A549 (cell line): ENCODE results near the gene RAD51B. TPM values are rescaled to one million over a fixed set of nuclear protein-coding genes. Genes with fewer than 3 reads are reported as not detected.

Experiments
- ATAC-seq, 2 experiments: fragments of 200-7000 bp in 1 of 2; fragments of >200 bp in 1 of 2; cut with Nextera tagmentation in 1 of 2; cut with Tn5 transposase in 1 of 2; 3 replicates each; pipeline versions ENCODE4 v1.8.0 to v1.9.1; 2018 to 2020; ENCODE audit warnings: mild to moderate bottlenecking in 1 of 2, moderate library complexity in 1 of 2
- CTCF ChIA-PET: fragments of 300-600 bp; sonication (Branson Sonifier 250); formaldehyde crosslinking; extraction: SDS; loops from one replicate; lab custom pipeline; 2021; ENCODE audit warnings: antibody characterized with exemption, inconsistent platforms; lab: Yijun Ruan, JAX
- POLR2A ChIA-PET: fragments of 350-600 bp; formaldehyde crosslinking; extraction: SDS; loops from one replicate; lab custom pipeline; 2021; ENCODE audit warnings: antibody characterized with exemption, inconsistent platforms; lab: Yijun Ruan, JAX
- DNase-seq, 2 experiments: peaks; one replicate each; pipeline versions ENCODE4 v3.0.0 to v3.0.0-alpha.2; 2011 to 2016; ENCODE audit warnings: low read depth in 1 of 2, low spot score in 1 of 2
- FAIRE-seq: peaks from 2 replicates; lab custom pipeline; 2011; peaks lifted over from hg19 to GRCh38; lab: Jason Lieb, UNC
- H3K27ac ChIP-seq, 2 experiments: fragments of >200 bp; sonication (Bioruptor Twin); formaldehyde crosslinking; 3 replicates each; pipeline ENCODE4 v1.5.1; 2016 to 2017
- H3K4me1 ChIP-seq: fragments of >200 bp; sonication (Bioruptor Twin); formaldehyde crosslinking; 3 replicates; pipeline ENCODE4 v1.6.1; 2016
- H3K4me2 ChIP-seq: fragments of >200 bp; sonication (Bioruptor Twin); formaldehyde crosslinking; 3 replicates; pipeline ENCODE4 v1.6.1; 2016
- H3K4me3 ChIP-seq: fragments of >200 bp; sonication (Bioruptor Twin); formaldehyde crosslinking; 3 replicates; pipeline ENCODE4 v1.5.1; 2016
- H3K9me3 ChIP-seq: fragments of >200 bp; sonication (Bioruptor Twin); formaldehyde crosslinking; 3 replicates; pipeline ENCODE4 v1.6.1; 2016
- CBX2 ChIP-seq: fragments of 200-600 bp; sonication (generic); IDR thresholded peaks from 2 replicates; pipeline ENCODE4 v1.6.1; 2016; ENCODE audit warnings: low read depth, mild to moderate bottlenecking, borderline replicate concordance
- CEBPB ChIP-seq, 2 experiments: fragments of >200 bp in 1 of 2; sonication (Bioruptor Twin) in 1 of 2; formaldehyde crosslinking in 1 of 2; IDR thresholded peaks; 2 replicates each; pipeline ENCODE4 v1.6.1; 2012 to 2016
- CHD2 ChIP-seq: fragments of 150-350 bp; IDR thresholded peaks from 2 replicates; pipeline ENCODE4 v1.6.1; 2014; ENCODE audit warnings: low read length; ENCODE audit not compliant: partially characterized antibody
- CHD4 ChIP-seq: fragments of 200-600 bp; sonication (generic); IDR thresholded peaks from 2 replicates; pipeline ENCODE4 v1.6.1; 2016; ENCODE audit warnings: antibody characterized with exemption, mild to moderate bottlenecking, borderline replicate concordance
- EP300 ChIP-seq, 2 experiments: fragments of >200 bp; sonication (Bioruptor Twin); formaldehyde crosslinking; IDR thresholded peaks; 2 replicates in 1 of 2; 3 replicates in 1 of 2; pipeline ENCODE4 v1.6.1; 2016 to 2017
- FOSB ChIP-seq: fragments of 250-450 bp; sonication (Bioruptor Pico); IDR thresholded peaks from 2 replicates; pipeline ENCODE4 v1.5.0; 2020; ENCODE audit warnings: mild to moderate bottlenecking, moderate library complexity
- FOXS1 ChIP-seq: fragments of 250-450 bp; sonication (Bioruptor Pico); IDR thresholded peaks from 2 replicates; pipeline ENCODE4 v1.5.0; 2020; ENCODE audit warnings: mild to moderate bottlenecking, moderate library complexity
- GATA3 ChIP-seq: IDR thresholded peaks from 2 replicates; pipeline ENCODE4 v1.6.1; 2012; ENCODE audit warnings: borderline replicate concordance
- HEYL ChIP-seq: fragments of 250-450 bp; sonication (Bioruptor Pico); IDR thresholded peaks from 2 replicates; pipeline ENCODE4 v1.8.0; 2021; ENCODE audit warnings: mild to moderate bottlenecking, moderate library complexity
- HOXB13 ChIP-seq: fragments of 250-450 bp; sonication (Bioruptor Pico); IDR thresholded peaks from 2 replicates; pipeline ENCODE4 v1.5.0; 2020; ENCODE audit warnings: low read depth, mild to moderate bottlenecking, moderate library complexity
- HOXB5 ChIP-seq: fragments of 250-450 bp; sonication (Bioruptor Pico); IDR thresholded peaks from 2 replicates; pipeline ENCODE4 v1.5.0; 2020; ENCODE audit warnings: mild to moderate bottlenecking, moderate library complexity
- JUN ChIP-seq, 2 experiments: fragments of >200 bp; sonication (Bioruptor Twin); formaldehyde crosslinking; IDR thresholded peaks; 2 replicates in 1 of 2; 3 replicates in 1 of 2; pipeline ENCODE4 v1.6.1; 2016 to 2017
- KDM1A ChIP-seq: fragments of 200-600 bp; sonication (generic); IDR thresholded peaks from 2 replicates; pipeline ENCODE4 v1.6.1; 2016; ENCODE audit warnings: low read depth, mild to moderate bottlenecking
- KDM5A ChIP-seq: fragments of 200-600 bp; sonication (generic); IDR thresholded peaks from 2 replicates; pipeline ENCODE4 v1.6.1; 2016; ENCODE audit warnings: antibody characterized with exemption, mild to moderate bottlenecking
- MAZ ChIP-seq: fragments of 150-350 bp; IDR thresholded peaks from 2 replicates; pipeline ENCODE4 v1.6.1; 2014; ENCODE audit warnings: antibody characterized with exemption, low read depth, low read length, borderline replicate concordance
- NPAS2 ChIP-seq: fragments of 250-450 bp; sonication (Bioruptor Pico); IDR thresholded peaks from 2 replicates; pipeline ENCODE4 v1.8.0; 2022; ENCODE audit warnings: mild to moderate bottlenecking, moderate library complexity, borderline replicate concordance
- NR3C1 ChIP-seq: fragments of >200 bp; sonication (Bioruptor Twin); formaldehyde crosslinking; IDR thresholded peaks from 3 replicates; pipeline ENCODE4 v1.6.1; 2017
- RCOR1 ChIP-seq: fragments of 150-350 bp; IDR thresholded peaks from 2 replicates; pipeline ENCODE4 v1.6.1; 2014; ENCODE audit warnings: antibody characterized with exemption, low read length, low read depth
- RNF2 ChIP-seq: fragments of 200-600 bp; sonication (generic); IDR thresholded peaks from 2 replicates; pipeline ENCODE4 v1.6.1; 2016; ENCODE audit warnings: low read depth, mild to moderate bottlenecking, antibody characterized with exemption, moderate library complexity, borderline replicate concordance
- SMC3 ChIP-seq: fragments of >200 bp; sonication (Bioruptor Twin); formaldehyde crosslinking; IDR thresholded peaks from 3 replicates; pipeline ENCODE4 v1.6.1; 2018; ENCODE audit warnings: inconsistent platforms
- SREBF2 ChIP-seq: fragments of 450-650 bp; IDR thresholded peaks from 2 replicates; pipeline ENCODE4 v1.6.1; 2014; ENCODE audit warnings: mild to moderate bottlenecking, moderate library complexity
- ZC3H11A ChIP-seq: fragments of 450-650 bp; IDR thresholded peaks from 2 replicates; pipeline ENCODE4 v1.6.1; 2014; ENCODE audit warnings: antibody characterized with exemption, mild to moderate bottlenecking
- ZFP36 ChIP-seq: fragments of 450-650 bp; IDR thresholded peaks from 2 replicates; pipeline ENCODE4 v1.6.1; 2014; ENCODE audit warnings: borderline replicate concordance; ENCODE audit not compliant: partially characterized antibody
- ZSCAN20 ChIP-seq: fragments of 250-450 bp; sonication (Bioruptor Pico); IDR thresholded peaks from 2 replicates; pipeline ENCODE4 v1.8.0; 2022; ENCODE audit warnings: mild to moderate bottlenecking, moderate library complexity
- WGBS: methylation state at CpG from one replicate; pipeline ENCODE4 v1.1.6; 2017; ENCODE audit errors: missing lambda C conversion rate; 5-methylcytosine and 5-hydroxymethylcytosine counted together
- polyA plus RNA-seq, 4 experiments: library from polyadenylated mRNA; depleted of rRNA in 3 of 4; stranded (reverse); fragments of >200 nt; fragmentation: RNase III in 1 of 4; extraction: RNeasy Plus Mini Kit Qiagen cat#74134 plus additional on column Dnase treatment in 1 of 4; gene quantifications; 2 replicates in 3 of 4; 3 replicates in 1 of 4; pipeline ENCODE4 v1.2.3, GENCODE V29; 2011 to 2017
- TF ChIP-seq, protein P1 (sequence below): fragments of >200 bp; sonication (Bioruptor Twin); formaldehyde crosslinking; IDR thresholded peaks from 3 replicates; pipeline ENCODE4 v1.6.1; 2016
- TF ChIP-seq, protein P2 (sequence below): fragments of 250-450 bp; sonication (Bioruptor Pico); IDR thresholded peaks from 2 replicates; pipeline ENCODE4 v1.5.0; 2020; ENCODE audit warnings: low read depth, mild to moderate bottlenecking, moderate library complexity
- TF ChIP-seq, protein P3 (sequence below): IDR thresholded peaks from 2 replicates; pipeline ENCODE4 v1.6.1; 2012
- TF ChIP-seq, protein P4 (sequence below): IDR thresholded peaks from 2 replicates; pipeline ENCODE4 v1.6.1; 2012
- TF ChIP-seq, protein P5 (sequence below): fragments of 450-650 bp; IDR thresholded peaks from 2 replicates; pipeline ENCODE4 v1.6.1; 2014; ENCODE audit warnings: antibody characterized with exemption

Gene RAD51B
- polyA plus RNA-seq, 2 of the 4 experiments (the other 2 are of a cell fraction): 7.2 to 10.8 TPM

DNA sequence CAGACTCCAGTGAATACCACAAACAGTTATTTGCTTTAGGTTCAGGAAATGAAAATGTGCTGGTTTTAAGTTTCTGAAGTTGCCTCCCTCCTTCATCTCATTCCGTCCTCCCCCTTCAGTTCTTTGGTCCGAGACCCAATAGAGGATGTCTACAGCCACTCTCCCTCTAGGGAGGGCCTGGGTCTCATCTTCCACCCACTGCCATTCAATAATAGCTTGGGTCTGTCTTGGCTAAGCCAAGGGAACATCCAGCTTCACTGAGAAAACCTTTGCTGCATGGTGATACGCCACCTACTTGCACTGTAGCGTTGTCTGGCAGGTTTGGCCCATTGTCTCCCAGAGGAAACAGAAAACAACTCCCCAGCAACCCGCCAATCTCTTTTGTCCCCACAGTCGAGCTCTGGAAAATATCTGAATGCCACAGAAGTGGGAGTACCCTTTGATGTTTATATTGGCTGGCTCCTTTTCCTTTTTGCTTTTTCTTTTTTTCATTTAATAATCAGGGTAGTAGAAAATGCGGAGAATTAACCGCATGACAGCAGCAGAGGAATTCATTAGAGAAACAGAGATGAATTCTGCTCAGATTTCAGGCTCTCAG, 380.1 kb downstream of the RAD51B start:
- POLR2A ChIA-PET: no interaction called here
- CTCF ChIA-PET: interaction anchor here (0.7 to 1.0 kb wide), 2 partner anchors 19 to 284 kb away, joined by 3 to 4 read pairs; no protein-coding TSS in a partner anchor
- FAIRE-seq: no peak
- no peak for ATAC-seq
- H3K4me1 ChIP-seq: peaks cover 41% of the 10 kb centered on the region
- peak overlapping the region; percentile 31 to 66 for H3K27ac ChIP-seq
- no peak for DNase-seq
- H3K4me3 ChIP-seq: no peak overlapping the region
- WGBS: 93% methylated on average over 8 of the region's 8 CpGs
- H3K9me3 ChIP-seq: no peaks in the 10 kb centered on the region; the same call in 2 of the 3 replicates
- TF ChIP-seq CHD4 (no peak), CBX2 (no peak), KDM1A (no peak), HOXB5 (CRISPR knock-in tag) (no peak), ZSCAN20 (CRISPR knock-in tag) (no peak), RNF2 (no peak), JUN (IDR thresholded peaks at IDR 0.05) (no peak), ZC3H11A (no peak), ZFP36 (no peak), EP300 (IDR thresholded peaks at IDR 0.05) (no peak), GATA3 (no peak)
- TF ChIP-seq, protein P1, sequence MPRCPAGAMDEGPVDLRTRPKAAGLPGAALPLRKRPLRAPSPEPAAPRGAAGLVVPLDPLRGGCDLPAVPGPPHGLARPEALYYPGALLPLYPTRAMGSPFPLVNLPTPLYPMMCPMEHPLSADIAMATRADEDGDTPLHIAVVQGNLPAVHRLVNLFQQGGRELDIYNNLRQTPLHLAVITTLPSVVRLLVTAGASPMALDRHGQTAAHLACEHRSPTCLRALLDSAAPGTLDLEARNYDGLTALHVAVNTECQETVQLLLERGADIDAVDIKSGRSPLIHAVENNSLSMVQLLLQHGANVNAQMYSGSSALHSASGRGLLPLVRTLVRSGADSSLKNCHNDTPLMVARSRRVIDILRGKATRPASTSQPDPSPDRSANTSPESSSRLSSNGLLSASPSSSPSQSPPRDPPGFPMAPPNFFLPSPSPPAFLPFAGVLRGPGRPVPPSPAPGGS: no peak
- TF ChIP-seq, protein P2, sequence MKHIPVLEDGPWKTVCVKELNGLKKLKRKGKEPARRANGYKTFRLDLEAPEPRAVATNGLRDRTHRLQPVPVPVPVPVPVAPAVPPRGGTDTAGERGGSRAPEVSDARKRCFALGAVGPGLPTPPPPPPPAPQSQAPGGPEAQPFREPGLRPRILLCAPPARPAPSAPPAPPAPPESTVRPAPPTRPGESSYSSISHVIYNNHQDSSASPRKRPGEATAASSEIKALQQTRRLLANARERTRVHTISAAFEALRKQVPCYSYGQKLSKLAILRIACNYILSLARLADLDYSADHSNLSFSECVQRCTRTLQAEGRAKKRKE (CRISPR knock-in tag): no peak
- TF ChIP-seq, protein P3, sequence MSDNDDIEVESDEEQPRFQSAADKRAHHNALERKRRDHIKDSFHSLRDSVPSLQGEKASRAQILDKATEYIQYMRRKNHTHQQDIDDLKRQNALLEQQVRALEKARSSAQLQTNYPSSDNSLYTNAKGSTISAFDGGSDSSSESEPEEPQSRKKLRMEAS: no peak
- TF ChIP-seq, protein P4, sequence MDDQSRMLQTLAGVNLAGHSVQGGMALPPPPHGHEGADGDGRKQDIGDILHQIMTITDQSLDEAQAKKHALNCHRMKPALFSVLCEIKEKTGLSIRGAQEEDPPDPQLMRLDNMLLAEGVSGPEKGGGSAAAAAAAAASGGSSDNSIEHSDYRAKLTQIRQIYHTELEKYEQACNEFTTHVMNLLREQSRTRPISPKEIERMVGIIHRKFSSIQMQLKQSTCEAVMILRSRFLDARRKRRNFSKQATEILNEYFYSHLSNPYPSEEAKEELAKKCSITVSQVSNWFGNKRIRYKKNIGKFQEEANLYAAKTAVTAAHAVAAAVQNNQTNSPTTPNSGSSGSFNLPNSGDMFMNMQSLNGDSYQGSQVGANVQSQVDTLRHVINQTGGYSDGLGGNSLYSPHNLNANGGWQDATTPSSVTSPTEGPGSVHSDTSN: no peak
- H3K4me2 ChIP-seq: no peak overlapping the region

DNA sequence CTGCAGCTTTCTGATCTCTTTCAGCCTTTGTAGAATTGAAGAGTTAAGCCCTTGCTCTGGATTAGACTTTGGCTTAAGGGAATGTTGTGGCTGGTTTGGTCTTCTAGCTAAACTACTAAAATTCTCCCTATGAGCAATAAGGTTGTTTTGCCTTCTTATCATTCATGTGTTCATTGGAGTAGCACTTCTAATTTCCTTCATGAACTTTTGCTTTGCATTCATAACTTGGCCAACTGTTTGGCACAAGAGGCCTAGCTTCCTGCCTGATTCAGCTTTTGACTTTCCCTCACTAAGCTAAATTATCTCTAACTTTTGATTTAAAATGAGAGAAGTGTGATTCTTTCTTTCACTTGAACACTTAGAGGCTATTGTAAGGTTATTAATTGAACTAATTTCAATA, 384.3 kb downstream of the RAD51B start:
- H3K4me1 ChIP-seq: peaks cover 8% of the 10 kb centered on the region
- FAIRE-seq: no peak
- no peak overlapping the region for H3K4me2 ChIP-seq
- no peaks in the 10 kb centered on the region; the same call in 2 of the 3 replicates for H3K9me3 ChIP-seq
- ATAC-seq: no peak
- no peak for DNase-seq
- H3K4me3 ChIP-seq: no peak overlapping the region
- TF ChIP-seq HEYL (no peak), FOSB (CRISPR knock-in tag) (no peak), NPAS2 (CRISPR knock-in tag) (no peak), CHD2 (no peak), FOXS1 (no peak)
- POLR2A ChIA-PET: no interaction called here
- peak overlapping the region in 1 of 2 experiments; percentile 36; a peak in 2 of 6 replicates for H3K27ac ChIP-seq
- CTCF ChIA-PET: no interaction called here

DNA sequence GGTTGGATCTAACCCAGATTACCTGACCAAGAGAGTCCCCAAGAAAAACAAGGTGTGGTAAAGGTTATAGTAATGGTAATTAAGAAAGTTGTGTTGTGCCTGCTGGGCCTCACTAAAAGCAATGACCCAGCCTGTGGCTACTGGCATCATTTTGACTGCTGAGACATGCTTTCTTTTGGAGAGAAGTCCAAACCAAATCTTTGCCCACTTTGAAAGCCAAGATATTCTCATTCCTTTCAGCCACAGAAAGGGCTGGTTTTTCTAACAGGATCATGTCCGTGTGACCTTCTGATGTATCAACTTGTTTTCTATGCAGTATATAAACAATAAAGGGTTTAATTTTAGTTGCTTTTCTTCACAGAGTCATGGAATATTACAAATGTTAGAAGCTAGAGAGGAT, 388.6 kb downstream of the RAD51B start:
- no peak for TF ChIP-seq KDM1A
- TF ChIP-seq NR3C1: no peak
- TF ChIP-seq SREBF2: no peak
- TF ChIP-seq HOXB13: no peak
- no peak for TF ChIP-seq GATA3
- TF ChIP-seq SMC3: no peak
- no peak for TF ChIP-seq KDM5A
- TF ChIP-seq, protein P5, sequence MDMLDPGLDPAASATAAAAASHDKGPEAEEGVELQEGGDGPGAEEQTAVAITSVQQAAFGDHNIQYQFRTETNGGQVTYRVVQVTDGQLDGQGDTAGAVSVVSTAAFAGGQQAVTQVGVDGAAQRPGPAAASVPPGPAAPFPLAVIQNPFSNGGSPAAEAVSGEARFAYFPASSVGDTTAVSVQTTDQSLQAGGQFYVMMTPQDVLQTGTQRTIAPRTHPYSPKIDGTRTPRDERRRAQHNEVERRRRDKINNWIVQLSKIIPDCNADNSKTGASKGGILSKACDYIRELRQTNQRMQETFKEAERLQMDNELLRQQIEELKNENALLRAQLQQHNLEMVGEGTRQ: no peak
- no peak for TF ChIP-seq JUN (IDR thresholded peaks at IDR 0.05)
- TF ChIP-seq MAZ: no peak
- TF ChIP-seq, protein P2 (CRISPR knock-in tag): no peak
- TF ChIP-seq RCOR1: no peak
- TF ChIP-seq CEBPB (IDR thresholded peaks at IDR 0.05): no peak
- no peak for TF ChIP-seq CHD2
- FAIRE-seq (no peak), ATAC-seq (no peak), DNase-seq (no peak)
- ChIA-PET POLR2A (no interaction called here), CTCF (no interaction called here)
- Histone ChIP-seq H3K9me3 (peaks cover 2% of the 10 kb centered on the region; the same call in 1 of the 3 replicates), H3K27ac (peak overlapping the region in 1 of 2 experiments; percentile 63; a peak in 3 of 6 replicates), H3K4me3 (no peak overlapping the region), H3K4me2 (no peak overlapping the region), H3K4me1 (peaks cover 12% of the 10 kb centered on the region)
- 88% methylated on average over 1 of the region's 1 CpG for WGBS
